Breast epithelium (tissue), 3 donors: ENCODE results near the gene SLAMF1.

ENCODE experiments used
- POLR2A ChIP-seq: fragments of 450-650 bp; IDR thresholded peaks from one replicate; pipeline ENCODE4 v1.6.1; 2016; ENCODE audit warnings: antibody characterized with exemption, mild to moderate bottlenecking, moderate library complexity
- TF ChIP-seq, protein P1 (sequence below), 3 donors: fragments of 450-650 bp; IDR thresholded peaks; one replicate each; pipeline ENCODE4 v1.5.1; 2016 to 2017; ENCODE audit warnings: antibody characterized with exemption in 3 of 3, mild to moderate bottlenecking in 3 of 3, moderate library complexity in 3 of 3

DNA sequence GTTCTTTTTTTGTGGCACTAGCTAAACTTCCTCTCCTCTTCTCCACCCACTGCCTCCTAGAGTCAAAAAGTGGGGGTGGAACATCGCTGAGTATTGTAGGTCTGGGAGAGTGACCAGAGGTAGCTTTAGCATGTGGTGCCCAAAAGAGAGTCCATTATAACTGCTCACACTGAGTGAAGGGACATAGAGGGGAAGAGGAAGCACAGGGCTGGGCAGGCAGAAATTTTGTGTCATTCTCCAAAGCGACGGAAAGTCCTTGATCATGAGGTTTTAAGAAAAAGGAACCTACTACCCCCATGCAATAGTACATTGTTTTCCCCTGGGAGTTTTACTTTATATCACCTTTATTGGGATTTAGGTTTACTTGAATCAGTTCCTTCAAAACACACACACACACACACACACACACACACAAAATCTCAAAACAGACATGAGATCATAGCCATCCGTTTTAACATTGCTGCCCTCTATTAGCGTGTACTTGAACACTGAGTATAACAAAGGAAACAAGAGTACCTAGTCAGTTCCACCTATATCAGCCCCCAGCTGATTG, 71.7 kb downstream of the SLAMF1 start:
- TF ChIP-seq, protein P1, sequence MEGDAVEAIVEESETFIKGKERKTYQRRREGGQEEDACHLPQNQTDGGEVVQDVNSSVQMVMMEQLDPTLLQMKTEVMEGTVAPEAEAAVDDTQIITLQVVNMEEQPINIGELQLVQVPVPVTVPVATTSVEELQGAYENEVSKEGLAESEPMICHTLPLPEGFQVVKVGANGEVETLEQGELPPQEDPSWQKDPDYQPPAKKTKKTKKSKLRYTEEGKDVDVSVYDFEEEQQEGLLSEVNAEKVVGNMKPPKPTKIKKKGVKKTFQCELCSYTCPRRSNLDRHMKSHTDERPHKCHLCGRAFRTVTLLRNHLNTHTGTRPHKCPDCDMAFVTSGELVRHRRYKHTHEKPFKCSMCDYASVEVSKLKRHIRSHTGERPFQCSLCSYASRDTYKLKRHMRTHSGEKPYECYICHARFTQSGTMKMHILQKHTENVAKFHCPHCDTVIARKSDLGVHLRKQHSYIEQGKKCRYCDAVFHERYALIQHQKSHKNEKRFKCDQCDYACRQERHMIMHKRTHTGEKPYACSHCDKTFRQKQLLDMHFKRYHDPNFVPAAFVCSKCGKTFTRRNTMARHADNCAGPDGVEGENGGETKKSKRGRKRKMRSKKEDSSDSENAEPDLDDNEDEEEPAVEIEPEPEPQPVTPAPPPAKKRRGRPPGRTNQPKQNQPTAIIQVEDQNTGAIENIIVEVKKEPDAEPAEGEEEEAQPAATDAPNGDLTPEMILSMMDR (IDR thresholded peaks at IDR 0.05): no peak
- no peak for TF ChIP-seq POLR2A
